Neural cell (in vitro differentiated cells): ENCODE measurements around the gene ADGRB3.

Experiments
- EP300 ChIP-seq: fragments of 450-650 bp; conservative IDR thresholded peaks from 2 replicates; pipeline ENCODE4 v1.6.1; 2014; ENCODE audit warnings: antibody characterized with exemption, mild to moderate bottlenecking, moderate library complexity; ENCODE audit not compliant: poor library complexity, severe bottlenecking
- EZH2 ChIP-seq: fragments of 200-600, 300-800 bp; shearing (Covaris generic), sonication (generic); IDR thresholded peaks from 2 replicates; pipeline ENCODE4 v1.6.1; 2014; ENCODE audit warnings: antibody characterized with exemption, low read length, borderline replicate concordance, mild to moderate bottlenecking; ENCODE audit not compliant: insufficient read depth, poor library complexity, severe bottlenecking
- POLR2AphosphoS5 ChIP-seq: IDR thresholded peaks from 2 replicates; pipeline ENCODE4 v1.6.1; 2012
- SMC3 ChIP-seq: fragments of 450-650 bp; conservative IDR thresholded peaks from 2 replicates; pipeline ENCODE4 v1.6.1; 2014; ENCODE audit warnings: antibody characterized with exemption, mild to moderate bottlenecking, moderate library complexity; ENCODE audit not compliant: poor library complexity
- TAF1 ChIP-seq: IDR thresholded peaks from 2 replicates; pipeline ENCODE4 v1.6.1; 2012; ENCODE audit warnings: low read depth
- TF ChIP-seq, protein P1 (sequence below): fragments of 450-650 bp; IDR thresholded peaks from 2 replicates; pipeline ENCODE4 v1.5.1; 2014; ENCODE audit warnings: antibody characterized with exemption, mild to moderate bottlenecking, moderate library complexity; ENCODE audit not compliant: poor library complexity, severe bottlenecking

DNA sequence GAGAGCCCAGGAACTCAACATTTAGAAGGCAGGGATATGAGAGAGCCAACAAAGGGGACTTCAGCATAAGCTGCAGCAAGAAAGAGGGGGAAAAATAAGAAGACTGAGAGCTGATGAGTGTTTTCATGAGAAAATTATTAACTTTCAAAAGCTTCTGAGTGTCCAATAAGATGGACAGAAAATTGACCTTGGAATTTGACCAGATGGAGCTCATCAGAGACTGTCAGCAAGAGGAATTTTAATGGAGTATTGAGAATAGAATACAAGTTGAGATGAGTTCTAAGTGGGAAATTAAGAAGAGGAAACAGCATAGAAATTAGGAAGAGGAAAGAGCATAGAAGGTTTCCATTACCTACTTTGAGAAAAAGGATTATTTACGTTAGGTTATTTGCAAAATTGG, 733.5 kb downstream of the ADGRB3 start:
- TF ChIP-seq, protein P1, sequence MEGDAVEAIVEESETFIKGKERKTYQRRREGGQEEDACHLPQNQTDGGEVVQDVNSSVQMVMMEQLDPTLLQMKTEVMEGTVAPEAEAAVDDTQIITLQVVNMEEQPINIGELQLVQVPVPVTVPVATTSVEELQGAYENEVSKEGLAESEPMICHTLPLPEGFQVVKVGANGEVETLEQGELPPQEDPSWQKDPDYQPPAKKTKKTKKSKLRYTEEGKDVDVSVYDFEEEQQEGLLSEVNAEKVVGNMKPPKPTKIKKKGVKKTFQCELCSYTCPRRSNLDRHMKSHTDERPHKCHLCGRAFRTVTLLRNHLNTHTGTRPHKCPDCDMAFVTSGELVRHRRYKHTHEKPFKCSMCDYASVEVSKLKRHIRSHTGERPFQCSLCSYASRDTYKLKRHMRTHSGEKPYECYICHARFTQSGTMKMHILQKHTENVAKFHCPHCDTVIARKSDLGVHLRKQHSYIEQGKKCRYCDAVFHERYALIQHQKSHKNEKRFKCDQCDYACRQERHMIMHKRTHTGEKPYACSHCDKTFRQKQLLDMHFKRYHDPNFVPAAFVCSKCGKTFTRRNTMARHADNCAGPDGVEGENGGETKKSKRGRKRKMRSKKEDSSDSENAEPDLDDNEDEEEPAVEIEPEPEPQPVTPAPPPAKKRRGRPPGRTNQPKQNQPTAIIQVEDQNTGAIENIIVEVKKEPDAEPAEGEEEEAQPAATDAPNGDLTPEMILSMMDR: no peak
- TF ChIP-seq EZH2 (no peak), SMC3 (no peak), EP300 (no peak), TAF1 (no peak), POLR2AphosphoS5 (no peak)
